ENCODE results near the gene TUBGCP2.

Gene TUBGCP2

DNA sequence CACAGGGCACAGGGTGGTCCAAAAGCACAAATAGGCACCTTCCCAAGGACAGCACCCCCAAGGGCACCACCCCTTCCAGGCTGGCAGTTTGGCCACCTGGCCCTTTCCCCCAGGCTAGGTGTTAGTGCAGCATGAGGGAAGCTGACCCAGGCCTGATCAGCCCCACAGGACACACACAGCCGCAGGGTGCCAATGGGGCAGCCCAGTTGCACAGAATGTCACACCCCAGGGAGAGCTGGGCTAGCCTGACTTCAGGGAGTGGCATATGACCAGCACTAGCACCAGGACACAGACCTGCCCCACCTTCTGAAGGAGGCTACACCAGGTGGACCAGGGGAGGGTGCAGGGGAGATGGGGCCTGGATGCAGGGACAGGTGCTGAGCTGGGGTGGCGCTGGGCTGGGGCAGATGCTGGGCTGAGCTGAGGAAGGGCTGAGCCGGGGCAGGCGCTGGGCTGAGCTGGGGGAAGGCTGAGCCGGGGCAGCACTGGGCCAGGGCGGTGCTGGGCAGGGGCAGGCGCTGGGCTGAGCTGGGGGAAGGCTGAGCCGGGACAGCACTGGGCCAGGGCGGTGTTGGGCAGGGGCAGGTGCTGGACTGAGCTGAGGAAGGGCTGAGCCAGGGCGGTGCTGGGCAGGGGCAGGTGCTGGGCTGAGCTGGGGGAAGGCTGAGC, 28.1 kb downstream of the TUBGCP2 start:
- DNase-seq (ENCODE audit: low read depth in 2 of 3, low spot score in 2 of 3) = no peak

- DNase-seq (ENCODE audit: low read depth in 2 of 3, low spot score in 2 of 3) = no peak
These were observed 29.1 kb downstream of the TUBGCP2 start for GRCh38 chr10:133279326-133280226.

- no peak for DNase-seq (ENCODE audit: low read depth in 2 of 3, low spot score in 2 of 3)
These were observed 30.0 kb downstream of the TUBGCP2 start for GRCh38 chr10:133278577-133279265.

DNA sequence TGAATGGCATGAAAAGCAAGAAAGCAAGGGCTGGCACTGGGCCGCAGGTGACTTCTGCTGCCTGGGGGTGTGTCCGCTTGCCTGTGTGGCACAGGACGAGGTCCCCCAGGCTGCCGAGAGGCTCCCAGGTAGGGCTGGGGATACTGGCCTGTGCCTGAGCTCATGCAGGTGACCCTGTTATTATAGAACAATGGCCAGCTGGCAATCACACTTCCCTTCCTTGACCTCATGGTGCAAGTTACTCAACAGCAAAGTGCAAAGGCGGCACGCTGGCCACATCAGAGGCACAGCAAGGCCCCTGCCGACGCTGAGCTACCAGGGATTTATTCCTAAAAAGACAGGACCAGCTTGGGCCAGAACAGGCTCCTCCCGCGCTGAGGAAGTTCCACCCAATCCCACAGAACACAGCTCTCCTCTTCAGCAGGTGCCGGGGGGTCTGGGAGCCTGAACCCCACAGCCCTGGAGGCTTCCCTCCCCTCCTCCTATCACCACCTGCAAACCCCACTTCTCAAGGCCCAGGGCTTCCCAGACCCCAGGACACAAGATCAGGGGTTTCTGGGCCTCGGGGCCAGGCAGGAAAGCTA, 30.6 kb downstream of the TUBGCP2 start:
- DNase-seq (ENCODE audit: low read depth in 2 of 3, low spot score in 2 of 3) = no peak

DNA sequence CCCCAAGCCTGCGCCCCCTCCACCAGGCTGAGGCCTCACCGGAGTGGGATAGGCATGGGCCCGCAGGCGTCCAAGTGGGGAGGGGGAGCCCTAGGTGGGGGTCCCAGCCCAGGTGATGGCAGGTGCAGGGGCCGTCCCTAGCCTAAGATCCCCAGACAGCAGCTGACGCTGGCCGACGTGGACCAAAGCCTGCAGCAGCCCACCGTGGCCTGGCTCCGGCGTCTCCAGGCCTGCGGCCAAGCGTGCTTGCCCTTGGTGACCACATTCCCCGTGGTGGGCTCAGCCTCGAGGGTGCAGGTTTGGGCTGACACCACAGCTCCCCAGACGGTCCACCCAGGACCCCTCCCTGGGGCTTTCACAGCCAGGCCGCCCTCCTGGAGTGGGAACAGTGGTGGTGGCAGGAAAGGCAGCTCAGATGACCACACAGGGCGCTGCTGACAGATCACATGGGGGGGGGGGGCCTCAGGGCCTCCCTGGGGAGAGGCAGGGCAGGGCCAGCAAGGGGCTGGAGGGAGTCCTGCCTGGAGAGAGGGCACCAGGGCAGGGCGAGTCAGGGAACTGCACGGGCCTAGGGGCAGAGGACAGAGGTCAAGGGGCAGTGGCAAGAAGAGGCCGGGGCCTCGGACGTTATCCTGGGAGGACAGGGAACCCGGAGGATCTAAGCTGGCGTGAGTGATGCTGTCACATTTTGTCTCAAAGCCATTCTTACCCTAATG, 31.2 kb downstream of the TUBGCP2 start:
- no peak for DNase-seq (ENCODE audit: low read depth in 2 of 3, low spot score in 2 of 3)

GRCh38 chr10:133276435-133277201, 32.1 kb downstream of the TUBGCP2 start, which contains the start of gene ADAM8:
Gene ADAM8 (minus strand): TSS chr10:133276868. CDS start chr10:133276817, 51 bp downstream.
- peak in 1 of 3 experiments; percentile 55 for DNase-seq (ENCODE audit: low read depth in 2 of 3, low spot score in 2 of 3)

- DNase-seq (ENCODE audit: low read depth in 2 of 3, low spot score in 2 of 3) = no peak
These were observed 32.6 kb downstream of the TUBGCP2 start for GRCh38 chr10:133276100-133276434.

- peak in 1 of 3 experiments; percentile 35 for DNase-seq (ENCODE audit: low read depth in 2 of 3, low spot score in 2 of 3)
These were observed 33.0 kb downstream of the TUBGCP2 start for GRCh38 chr10:133275684-133276092.

GRCh38 chr10:133274751-133275683, 33.7 kb downstream of the TUBGCP2 start:
- peak in 2 of 3 experiments; percentile 65 to 73 for DNase-seq (ENCODE audit: low read depth in 2 of 3, low spot score in 2 of 3)

DNA sequence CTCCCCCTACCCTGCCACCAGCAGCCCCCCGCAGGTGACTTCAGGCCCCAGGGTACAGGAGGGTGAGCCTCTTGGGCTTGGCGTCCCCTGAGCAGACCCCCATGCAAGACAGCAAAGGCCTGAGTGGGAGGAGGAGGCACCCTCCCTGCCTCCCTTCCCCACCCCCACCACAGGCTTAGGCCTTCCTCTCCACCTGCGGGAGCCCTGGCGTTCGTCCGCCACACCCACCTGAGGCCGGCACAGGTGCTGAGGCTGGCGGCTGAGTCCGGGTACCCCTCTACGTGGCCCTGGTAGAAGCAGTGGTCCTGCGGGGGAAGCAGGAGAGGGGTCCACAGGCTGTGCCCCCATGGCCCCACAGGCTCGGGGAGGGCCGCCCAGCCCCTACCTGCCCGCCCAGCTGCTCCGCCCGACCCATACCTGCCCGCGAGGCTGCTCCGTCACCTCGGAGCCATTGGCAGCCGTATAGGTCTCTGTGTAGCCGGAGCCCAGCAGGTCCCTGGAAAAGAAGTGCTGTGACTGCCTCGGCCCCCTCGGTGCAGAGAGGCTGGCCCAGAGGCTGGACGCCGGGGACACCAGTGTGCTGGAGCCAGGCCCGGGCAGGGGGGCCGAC, 35.0 kb downstream of the TUBGCP2 start:
- no peak for DNase-seq (ENCODE audit: low read depth in 2 of 3, low spot score in 2 of 3)

- DNase-seq (ENCODE audit: low read depth in 2 of 3, low spot score in 2 of 3) = no peak
These were observed 35.7 kb downstream of the TUBGCP2 start for GRCh38 chr10:133272964-133273420.

DNA sequence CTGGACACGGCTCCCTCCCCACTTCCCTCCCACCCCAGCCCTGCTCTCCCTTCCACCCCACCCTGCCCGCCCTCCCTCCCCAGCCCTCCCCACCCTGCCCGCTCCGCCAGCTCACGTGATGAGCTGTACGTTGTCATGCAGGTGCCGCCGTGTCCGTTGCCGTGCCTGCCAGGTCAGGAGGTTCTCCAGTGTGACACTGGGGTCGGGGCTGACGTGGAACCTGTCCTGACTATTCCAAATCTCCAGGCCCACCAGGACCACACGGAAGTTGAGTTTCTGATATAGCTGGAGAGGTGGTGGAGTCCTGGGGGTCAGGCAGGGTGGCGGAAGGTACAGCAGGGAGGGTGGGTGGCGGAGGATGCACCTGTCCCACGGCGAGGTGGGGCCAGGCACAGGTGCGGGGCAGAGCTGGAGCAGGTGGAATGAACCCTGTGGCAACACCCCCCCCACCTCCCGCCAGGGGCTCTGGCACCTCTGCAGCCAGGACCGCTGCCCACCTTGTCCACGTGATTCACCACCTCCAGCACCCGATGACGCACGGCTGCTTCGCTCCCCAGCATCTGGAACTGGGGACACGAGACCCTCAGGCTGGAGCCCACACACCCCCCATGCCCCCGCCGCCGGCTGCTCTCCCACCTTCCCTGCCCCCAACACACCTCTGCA, 36.2 kb downstream of the TUBGCP2 start:
- DNase-seq (ENCODE audit: low read depth in 2 of 3, low spot score in 2 of 3) = no peak

- no peak for DNase-seq (ENCODE audit: low read depth in 2 of 3, low spot score in 2 of 3)
These were observed 37.0 kb downstream of the TUBGCP2 start for GRCh38 chr10:133271521-133272300.

- DNase-seq (ENCODE audit: low read depth in 2 of 3, low spot score in 2 of 3) = no peak
These were observed 37.8 kb downstream of the TUBGCP2 start for GRCh38 chr10:133270773-133271297.

GRCh38 chr10:133270204-133270603, 38.5 kb downstream of the TUBGCP2 start:
- no peak for DNase-seq (ENCODE audit: low read depth in 2 of 3, low spot score in 2 of 3)

DNA sequence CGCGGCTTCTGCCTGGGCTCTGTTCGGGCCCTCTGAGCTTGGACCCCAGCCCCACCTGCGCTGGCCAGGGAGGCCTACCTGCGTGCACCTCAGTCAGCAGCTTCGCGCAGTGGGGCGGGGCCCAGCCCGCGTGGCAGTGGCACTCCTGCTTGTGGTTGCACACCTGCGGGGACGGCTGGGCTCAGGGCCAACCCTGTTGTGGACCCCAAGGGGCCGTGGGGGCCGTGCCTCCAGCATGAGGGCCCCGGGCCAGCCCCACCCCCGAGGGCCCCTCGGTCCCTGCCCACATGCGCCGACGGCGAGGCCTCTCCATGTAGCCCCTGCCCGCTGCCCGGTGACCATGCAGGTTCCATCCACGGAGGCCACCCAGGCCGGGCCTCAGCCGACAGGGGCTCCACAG, 39.3 kb downstream of the TUBGCP2 start:
- no peak for DNase-seq (ENCODE audit: low read depth in 2 of 3, low spot score in 2 of 3)

DNA sequence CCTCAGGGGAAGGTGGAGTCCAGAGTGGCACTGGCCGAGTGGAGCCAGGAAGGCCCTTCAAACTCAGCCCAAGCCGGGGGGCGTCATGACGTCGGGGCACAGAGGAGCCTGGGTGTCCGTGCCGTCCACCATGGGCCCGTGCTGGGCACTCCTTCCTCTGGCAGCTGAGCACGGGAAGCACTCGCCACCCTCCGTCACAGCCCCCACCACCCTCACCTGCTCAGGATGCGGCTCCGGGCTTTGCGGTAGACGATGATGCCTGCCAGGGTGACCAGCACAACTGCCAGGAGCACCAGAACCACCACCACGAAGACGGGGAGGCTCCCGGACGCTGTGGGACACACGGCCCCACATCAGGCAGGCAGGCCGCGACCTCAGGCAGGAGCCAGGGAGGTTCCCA, 40.1 kb downstream of the TUBGCP2 start:
- DNase-seq (ENCODE audit: low read depth in 2 of 3, low spot score in 2 of 3) = no peak

Data from activated CD8-positive, alpha-beta memory T cell treated with anti-CD3 and anti-CD28 coated beads for 48 hours (primary cell).